Umbilical cord (tissue), 2 donors: Measurements from ENCODE around the gene KCNK5. TPM values are rescaled to one million over a fixed set of nuclear protein-coding genes. Genes with fewer than 3 reads are reported as not detected.

Experiments used
- DNase-seq: peaks from one replicate; pipeline ENCODE4 v3.0.0-alpha.2; 2015; ENCODE audit warnings: low spot score
- total RNA-seq: library from RNA; depleted of rRNA; stranded (reverse); fragments of >200 nt; gene quantifications from one replicate; pipeline ENCODE4 v1.2.3, GENCODE V29; 2014; ENCODE audit warnings: low replicate concordance; ENCODE audit not compliant: insufficient read depth

Gene KCNK5
- total RNA-seq: not detected

- DNase-seq: peak; percentile 56
These were observed at the start of gene KCNK5 for GRCh38 chr6:39228992-39229767. Gene KCNK5 (minus strand): TSS chr6:39229475. CDS start chr6:39229111, 364 bp downstream.

- no peak for DNase-seq
These were observed 47.2 kb upstream of the KCNK5 start for GRCh38 chr6:39276379-39276995.

- no peak for DNase-seq
These were observed 45.6 kb upstream of the KCNK5 start for GRCh38 chr6:39274903-39275302.

- no peak for DNase-seq
These were observed 45.2 kb upstream of the KCNK5 start for GRCh38 chr6:39274471-39274870.

GRCh38 chr6:39273406-39273821 lies 44.1 kb upstream of the KCNK5 start:
- DNase-seq: peak; percentile 71

GRCh38 chr6:39269961-39270360 lies 40.7 kb upstream of the KCNK5 start:
- no peak for DNase-seq

- no peak for DNase-seq
These were observed 39.4 kb upstream of the KCNK5 start for GRCh38 chr6:39268721-39269120.

- no peak for DNase-seq
These were observed 38.9 kb upstream of the KCNK5 start for GRCh38 chr6:39268171-39268570.

GRCh38 chr6:39266782-39267355 lies 37.6 kb upstream of the KCNK5 start:
- DNase-seq: no peak

- no peak for DNase-seq
These were observed 37.1 kb upstream of the KCNK5 start for GRCh38 chr6:39266375-39266774.

- no peak for DNase-seq
These were observed 34.2 kb upstream of the KCNK5 start for GRCh38 chr6:39263303-39264037.

GRCh38 chr6:39261751-39262150 lies 32.5 kb upstream of the KCNK5 start:
- DNase-seq: no peak

- DNase-seq: no peak
These were observed 31.7 kb upstream of the KCNK5 start for GRCh38 chr6:39260953-39261352.

GRCh38 chr6:39260456-39260855 lies 31.2 kb upstream of the KCNK5 start:
- DNase-seq: no peak

GRCh38 chr6:39256294-39256940 lies 27.1 kb upstream of the KCNK5 start:
- no peak for DNase-seq

- DNase-seq: no peak
These were observed 25.8 kb upstream of the KCNK5 start for GRCh38 chr6:39254999-39255535.

GRCh38 chr6:39251406-39251805 lies 22.1 kb upstream of the KCNK5 start:
- DNase-seq: no peak

GRCh38 chr6:39250507-39250906 lies 21.2 kb upstream of the KCNK5 start:
- DNase-seq: no peak

- DNase-seq: no peak
These were observed 20.0 kb upstream of the KCNK5 start for GRCh38 chr6:39249278-39249677.

- no peak for DNase-seq
These were observed 18.5 kb upstream of the KCNK5 start for GRCh38 chr6:39247667-39248194.

- no peak for DNase-seq
These were observed 14.5 kb upstream of the KCNK5 start for GRCh38 chr6:39243809-39244208.
